Parathyroid adenoma (tissue), 2 donors: ENCODE data around the gene LRRC27.

Source experiments
- H2AFZ ChIP-seq: fragments of 300-600 bp; sonication (generic); one replicate; pipeline ENCODE4 v1.7.0; 2017; ENCODE audit warnings: antibody characterized with exemption, mild to moderate bottlenecking
- H3K27ac ChIP-seq: fragments of 300-600 bp; sonication (generic); one replicate; pipeline ENCODE4 v1.7.0; 2017
- H3K27me3 ChIP-seq: fragments of 300-600 bp; sonication (generic); one replicate; pipeline ENCODE4 v1.7.0; 2017; ENCODE audit warnings: low read length; ENCODE audit not compliant: control insufficient read depth, insufficient read depth
- H3K36me3 ChIP-seq: fragments of 300-600 bp; sonication (generic); one replicate; pipeline ENCODE4 v1.7.0; 2017; ENCODE audit warnings: low read length; ENCODE audit not compliant: control insufficient read depth, insufficient read depth
- H3K4me1 ChIP-seq: fragments of 300-600 bp; sonication (generic); one replicate; pipeline ENCODE4 v1.7.0; 2017; ENCODE audit warnings: control low read depth
- H3K4me2 ChIP-seq: fragments of 300-600 bp; sonication (generic); one replicate; pipeline ENCODE4 v1.7.0; 2017; ENCODE audit warnings: low read length
- H3K4me3 ChIP-seq: fragments of 300-600 bp; sonication (generic); one replicate; pipeline ENCODE4 v1.7.0; 2017; ENCODE audit warnings: low read depth, low read length
- H3K79me2 ChIP-seq: fragments of 300-600 bp; sonication (generic); one replicate; pipeline ENCODE4 v1.7.0; 2017; ENCODE audit warnings: control low read depth
- H3K9ac ChIP-seq: fragments of 300-600 bp; sonication (generic); one replicate; pipeline ENCODE4 v1.7.0; 2017; ENCODE audit warnings: mild to moderate bottlenecking
- H3K9me3 ChIP-seq: fragments of 300-600 bp; sonication (generic); one replicate; pipeline ENCODE4 v1.7.0; 2017; ENCODE audit warnings: low read length; ENCODE audit not compliant: control insufficient read depth
- TF ChIP-seq, protein P1 (sequence below): fragments of 300-600 bp; sonication (generic); IDR thresholded peaks from one replicate; pipeline ENCODE4 v1.7.0; 2017; ENCODE audit warnings: antibody characterized with exemption, mild to moderate bottlenecking
- donor health status: primary hyperparathyroidism.

Gene LRRC27

DNA sequence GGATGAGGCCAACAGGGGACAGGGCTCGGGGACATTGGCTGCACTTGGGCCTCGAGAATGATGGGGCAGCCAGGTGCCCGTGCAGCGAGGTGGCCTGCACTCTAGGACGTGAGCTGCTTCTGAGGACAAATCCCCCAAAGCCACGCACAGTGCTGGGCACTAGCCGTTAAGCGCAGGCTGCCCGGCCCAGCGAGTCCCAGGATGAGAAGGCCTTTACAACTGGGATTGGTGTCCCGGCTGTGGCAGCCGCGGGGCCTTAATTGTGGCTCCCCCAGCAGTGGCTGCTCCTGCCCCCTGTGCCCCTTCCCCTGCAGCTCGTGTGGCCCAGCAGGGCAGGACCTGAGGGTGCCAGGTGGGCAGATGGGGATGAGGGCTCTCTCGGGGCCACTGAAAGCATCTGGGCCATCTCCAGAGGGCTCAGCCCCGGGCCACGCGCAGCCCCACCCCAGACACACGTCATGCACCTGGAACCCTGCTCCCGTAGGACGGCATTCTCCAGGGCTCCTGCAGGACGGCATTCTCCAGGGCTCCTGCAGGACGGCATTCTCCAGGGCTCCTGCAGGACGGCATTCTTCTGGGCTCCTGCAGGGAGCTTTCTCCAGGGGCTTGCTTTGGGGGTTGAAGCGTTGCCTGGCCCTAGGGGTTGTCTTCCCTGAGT lies 71.6 kb downstream of the LRRC27 start:
- Histone ChIP-seq H3K4me1 (peaks cover 52% of the 10 kb centered on the region), H3K27ac (no peak overlapping the region)

GRCh38 chr10:132404169-132404880 lies 72.3 kb downstream of the LRRC27 start:
- no peak overlapping the region for H3K4me3 ChIP-seq
- TF ChIP-seq, protein P1, sequence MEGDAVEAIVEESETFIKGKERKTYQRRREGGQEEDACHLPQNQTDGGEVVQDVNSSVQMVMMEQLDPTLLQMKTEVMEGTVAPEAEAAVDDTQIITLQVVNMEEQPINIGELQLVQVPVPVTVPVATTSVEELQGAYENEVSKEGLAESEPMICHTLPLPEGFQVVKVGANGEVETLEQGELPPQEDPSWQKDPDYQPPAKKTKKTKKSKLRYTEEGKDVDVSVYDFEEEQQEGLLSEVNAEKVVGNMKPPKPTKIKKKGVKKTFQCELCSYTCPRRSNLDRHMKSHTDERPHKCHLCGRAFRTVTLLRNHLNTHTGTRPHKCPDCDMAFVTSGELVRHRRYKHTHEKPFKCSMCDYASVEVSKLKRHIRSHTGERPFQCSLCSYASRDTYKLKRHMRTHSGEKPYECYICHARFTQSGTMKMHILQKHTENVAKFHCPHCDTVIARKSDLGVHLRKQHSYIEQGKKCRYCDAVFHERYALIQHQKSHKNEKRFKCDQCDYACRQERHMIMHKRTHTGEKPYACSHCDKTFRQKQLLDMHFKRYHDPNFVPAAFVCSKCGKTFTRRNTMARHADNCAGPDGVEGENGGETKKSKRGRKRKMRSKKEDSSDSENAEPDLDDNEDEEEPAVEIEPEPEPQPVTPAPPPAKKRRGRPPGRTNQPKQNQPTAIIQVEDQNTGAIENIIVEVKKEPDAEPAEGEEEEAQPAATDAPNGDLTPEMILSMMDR, result no peak
- H3K27me3 ChIP-seq, result no peaks in the 10 kb centered on the region
- peaks cover 53% of the 10 kb centered on the region for H3K4me1 ChIP-seq
- H3K79me2 ChIP-seq, result peaks cover 76% of the 10 kb centered on the region
- no peaks in the 10 kb centered on the region for H3K9me3 ChIP-seq
- no peaks in the 10 kb centered on the region for H3K36me3 ChIP-seq
- H3K9ac ChIP-seq, result no peak overlapping the region
- no peak overlapping the region for H2AFZ ChIP-seq
- no peak overlapping the region for H3K27ac ChIP-seq
- no peak overlapping the region for H3K4me2 ChIP-seq

More for the DNA sequence above, 71.6 kb downstream of the LRRC27 start:
- H3K27me3 ChIP-seq, result no peaks in the 10 kb centered on the region
- H3K9me3 ChIP-seq, result no peaks in the 10 kb centered on the region
- H3K9ac ChIP-seq, result no peak overlapping the region
- no peaks in the 10 kb centered on the region for H3K36me3 ChIP-seq
- peaks cover 71% of the 10 kb centered on the region for H3K79me2 ChIP-seq
- no peak overlapping the region for H2AFZ ChIP-seq
- TF ChIP-seq, protein P1, result no peak
- no peak overlapping the region for H3K4me2 ChIP-seq
- H3K4me3 ChIP-seq, result no peak overlapping the region

GRCh38 chr10:132404911-132405462 lies 73.0 kb downstream of the LRRC27 start:
- Histone ChIP-seq H2AFZ (no peak overlapping the region), H3K4me2 (no peak overlapping the region), H3K9ac (no peak overlapping the region), H3K4me1 (peaks cover 49% of the 10 kb centered on the region), H3K4me3 (no peak overlapping the region), H3K79me2 (peaks cover 75% of the 10 kb centered on the region), H3K9me3 (no peaks in the 10 kb centered on the region), H3K36me3 (no peaks in the 10 kb centered on the region), H3K27ac (no peak overlapping the region), H3K27me3 (no peaks in the 10 kb centered on the region)
- TF ChIP-seq, protein P1, result no peak

GRCh38 chr10:132405463-132405991 lies 73.5 kb downstream of the LRRC27 start:
- Histone ChIP-seq H3K36me3 (no peaks in the 10 kb centered on the region), H3K27ac (no peak overlapping the region), H3K79me2 (peaks cover 74% of the 10 kb centered on the region), H3K9ac (no peak overlapping the region), H3K4me1 (peaks cover 44% of the 10 kb centered on the region), H3K27me3 (no peaks in the 10 kb centered on the region), H2AFZ (no peak overlapping the region), H3K4me3 (no peak overlapping the region), H3K4me2 (no peak overlapping the region), H3K9me3 (no peaks in the 10 kb centered on the region)
- TF ChIP-seq, protein P1, result no peak
